Measurements from ENCODE around the gene ANAPC2.

Gene ANAPC2

GRCh38 chr9:137148661-137149060, 39.7 kb downstream of the ANAPC2 start:
- Histone ChIP-seq H3K27me3 (ENCODE audit: insufficient read depth, low read length, poor library complexity) (no peaks in the 10 kb centered on the region), H3K9ac (ENCODE audit: low read depth, low read length) (no peak overlapping the region), H2AFZ (ENCODE audit: low read depth, low read length) (no peak overlapping the region), H3K9me3 (ENCODE audit: insufficient read depth, low read length, severe bottlenecking) (no peaks in the 10 kb centered on the region), H3K27ac (ENCODE audit: low read length) (no peak overlapping the region), H3K4me3 (ENCODE audit: low read depth in 1 of 2, low read length in 2 of 2) (no peak overlapping the region), H3K4me1 (ENCODE audit: insufficient read depth, low read length) (no peaks in the 10 kb centered on the region), H4K20me1 (ENCODE audit: insufficient read depth, low read length) (no peaks in the 10 kb centered on the region), H3K4me2 (ENCODE audit: insufficient read depth, low read length) (no peak overlapping the region), H3K36me3 (ENCODE audit: insufficient read depth, low read length) (no peaks in the 10 kb centered on the region), H3K79me2 (ENCODE audit: insufficient read depth, low read length) (no peaks in the 10 kb centered on the region)
- DNase-seq, result no peak
- TF ChIP-seq CTCF (IDR thresholded peaks at IDR 0.05; ENCODE audit: borderline replicate concordance, extremely low read depth, low read length, poor library complexity, severe bottlenecking) (no peak), EZH2 (IDR thresholded peaks at IDR 0.05; ENCODE audit: borderline replicate concordance, low read depth, low read length, severe bottlenecking) (no peak)
- no peak for ATAC-seq (ENCODE audit: insufficient read depth, low read depth)

GRCh38 chr9:137148242-137148641, 40.1 kb downstream of the ANAPC2 start:
- H3K4me1 ChIP-seq (ENCODE audit: insufficient read depth, low read length), result no peaks in the 10 kb centered on the region
- H3K79me2 ChIP-seq (ENCODE audit: insufficient read depth, low read length), result no peaks in the 10 kb centered on the region
- H3K4me3 ChIP-seq (ENCODE audit: low read depth in 1 of 2, low read length in 2 of 2), result no peak overlapping the region
- no peaks in the 10 kb centered on the region for H3K36me3 ChIP-seq (ENCODE audit: insufficient read depth, low read length)
- DNase-seq, result no peak
- no peak overlapping the region for H3K9ac ChIP-seq (ENCODE audit: low read depth, low read length)
- no peaks in the 10 kb centered on the region for H4K20me1 ChIP-seq (ENCODE audit: insufficient read depth, low read length)
- H3K27me3 ChIP-seq (ENCODE audit: insufficient read depth, low read length, poor library complexity), result no peaks in the 10 kb centered on the region
- no peak overlapping the region for H3K27ac ChIP-seq (ENCODE audit: low read length)
- no peak overlapping the region for H3K4me2 ChIP-seq (ENCODE audit: insufficient read depth, low read length)
- TF ChIP-seq EZH2 (IDR thresholded peaks at IDR 0.05; ENCODE audit: borderline replicate concordance, low read depth, low read length, severe bottlenecking) (no peak), CTCF (IDR thresholded peaks at IDR 0.05; ENCODE audit: borderline replicate concordance, extremely low read depth, low read length, poor library complexity, severe bottlenecking) (no peak)
- H2AFZ ChIP-seq (ENCODE audit: low read depth, low read length), result no peak overlapping the region
- H3K9me3 ChIP-seq (ENCODE audit: insufficient read depth, low read length, severe bottlenecking), result no peaks in the 10 kb centered on the region
- ATAC-seq (ENCODE audit: insufficient read depth, low read depth), result no peak

- DNase-seq (no peak), ATAC-seq (ENCODE audit: insufficient read depth, low read depth) (no peak)
- H4K20me1 ChIP-seq (ENCODE audit: insufficient read depth, low read length), result no peaks in the 10 kb centered on the region
- no peaks in the 10 kb centered on the region for H3K79me2 ChIP-seq (ENCODE audit: insufficient read depth, low read length)
- no peak overlapping the region for H2AFZ ChIP-seq (ENCODE audit: low read depth, low read length)
- H3K36me3 ChIP-seq (ENCODE audit: insufficient read depth, low read length), result no peaks in the 10 kb centered on the region
- H3K4me3 ChIP-seq (ENCODE audit: low read depth in 1 of 2, low read length in 2 of 2), result no peak overlapping the region
- H3K4me1 ChIP-seq (ENCODE audit: insufficient read depth, low read length), result no peaks in the 10 kb centered on the region
- H3K4me2 ChIP-seq (ENCODE audit: insufficient read depth, low read length), result no peak overlapping the region
- H3K9me3 ChIP-seq (ENCODE audit: insufficient read depth, low read length, severe bottlenecking), result no peaks in the 10 kb centered on the region
- H3K9ac ChIP-seq (ENCODE audit: low read depth, low read length), result no peak overlapping the region
- no peak for TF ChIP-seq CTCF (IDR thresholded peaks at IDR 0.05; ENCODE audit: borderline replicate concordance, extremely low read depth, low read length, poor library complexity, severe bottlenecking)
- TF ChIP-seq EZH2 (IDR thresholded peaks at IDR 0.05; ENCODE audit: borderline replicate concordance, low read depth, low read length, severe bottlenecking), result no peak
- H3K27me3 ChIP-seq (ENCODE audit: insufficient read depth, low read length, poor library complexity), result no peaks in the 10 kb centered on the region
- no peak overlapping the region for H3K27ac ChIP-seq (ENCODE audit: low read length)
Measured at GRCh38 chr9:137147793-137148160, 40.6 kb downstream of the ANAPC2 start.

All from DND-41 (cell line).